ENCODE results near the gene SAMD4A.

Gene SAMD4A

GRCh38 chr14:54834727-54835126 lies 267.8 kb downstream of the SAMD4A start:
- DNase-seq (ENCODE audit: low spot score) = no peak

- DNase-seq (ENCODE audit: low spot score) = no peak
Measured at GRCh38 chr14:54836231-54836630, 269.3 kb downstream of the SAMD4A start.

- no peak for DNase-seq (ENCODE audit: low spot score)
Measured at GRCh38 chr14:54837508-54838149, 270.7 kb downstream of the SAMD4A start.

- no peak for DNase-seq (ENCODE audit: low spot score)
Measured at GRCh38 chr14:54838931-54839512, 272.1 kb downstream of the SAMD4A start.

- DNase-seq (ENCODE audit: low spot score) = no peak
Measured at GRCh38 chr14:54839701-54840119, 272.8 kb downstream of the SAMD4A start.

DNA sequence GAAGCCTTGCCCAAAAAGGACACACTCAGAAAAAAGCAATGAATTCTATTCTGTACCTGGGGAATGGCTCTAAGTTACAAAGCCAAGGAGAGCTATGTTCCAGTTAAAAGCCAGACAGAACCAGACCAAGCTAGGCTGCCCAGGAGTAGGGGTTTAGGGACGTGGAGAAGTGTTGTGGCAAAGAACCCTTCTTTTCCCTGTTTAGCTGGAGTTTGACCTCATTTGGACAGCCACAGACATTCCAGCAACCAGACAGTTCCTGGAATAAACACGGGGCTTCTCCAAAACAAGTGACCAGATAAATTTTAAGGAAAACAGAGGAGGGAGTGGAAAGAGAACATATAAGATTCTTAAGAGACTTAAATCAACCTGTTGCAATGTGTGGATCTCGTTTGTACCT lies 273.4 kb downstream of the SAMD4A start:
- no peak for DNase-seq (ENCODE audit: low spot score)

DNA sequence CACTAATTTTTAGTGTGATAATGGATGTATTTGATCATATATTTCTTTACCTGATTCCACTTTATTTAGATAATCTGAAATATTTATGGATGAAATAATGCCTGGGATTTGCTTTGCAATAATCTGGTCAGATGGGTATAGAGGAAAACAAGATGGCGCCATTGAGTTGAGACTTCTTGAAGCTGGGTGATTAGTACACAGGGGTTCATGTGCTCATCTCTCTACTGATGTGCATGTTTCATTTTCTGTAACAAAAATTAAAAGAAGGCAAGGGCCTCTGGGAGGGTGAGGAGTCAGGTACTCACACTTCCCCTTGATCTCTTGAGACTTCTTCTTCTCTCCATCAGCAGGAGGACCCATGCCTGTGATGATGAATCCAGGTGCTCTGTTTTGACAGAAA lies 273.9 kb downstream of the SAMD4A start:
- no peak for DNase-seq (ENCODE audit: low spot score)
